HG03159 (cell line): Measurements from ENCODE around the gene PTCH1.

Source experiments
- ATAC-seq: cut with Tn5 transposase; IDR thresholded peaks from one replicate; pipeline ENCODE4 v1.9.1; 2021; ENCODE audit warnings: mild to moderate bottlenecking, moderate library complexity; ENCODE audit not compliant: unreplicated experiment

PTCH1 gene

DNA sequence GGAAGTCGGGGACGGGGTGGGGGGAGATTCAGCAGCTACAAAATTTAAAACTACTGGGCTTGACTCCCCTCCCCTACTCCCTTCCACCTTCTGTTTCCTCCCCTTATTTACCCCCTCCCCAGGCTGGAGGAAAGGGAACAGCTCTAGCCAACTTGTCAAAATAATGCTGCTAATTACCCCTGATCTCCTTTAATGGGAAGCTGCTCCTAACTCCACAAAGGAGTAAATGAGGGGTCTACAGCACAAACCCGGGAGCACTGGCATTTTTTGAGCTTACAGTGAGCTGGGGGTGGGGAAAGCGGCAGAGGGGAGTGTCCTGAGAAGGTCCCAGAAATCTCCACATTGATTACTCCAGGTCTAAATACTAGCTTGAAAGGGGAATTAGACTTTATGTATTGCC lies 3.1 kb downstream of the PTCH1 start:
- ATAC-seq: no peak

- ATAC-seq: no peak
Observed at GRCh38 chr9:95512709-95513095, 4.1 kb downstream of the PTCH1 start.

DNA sequence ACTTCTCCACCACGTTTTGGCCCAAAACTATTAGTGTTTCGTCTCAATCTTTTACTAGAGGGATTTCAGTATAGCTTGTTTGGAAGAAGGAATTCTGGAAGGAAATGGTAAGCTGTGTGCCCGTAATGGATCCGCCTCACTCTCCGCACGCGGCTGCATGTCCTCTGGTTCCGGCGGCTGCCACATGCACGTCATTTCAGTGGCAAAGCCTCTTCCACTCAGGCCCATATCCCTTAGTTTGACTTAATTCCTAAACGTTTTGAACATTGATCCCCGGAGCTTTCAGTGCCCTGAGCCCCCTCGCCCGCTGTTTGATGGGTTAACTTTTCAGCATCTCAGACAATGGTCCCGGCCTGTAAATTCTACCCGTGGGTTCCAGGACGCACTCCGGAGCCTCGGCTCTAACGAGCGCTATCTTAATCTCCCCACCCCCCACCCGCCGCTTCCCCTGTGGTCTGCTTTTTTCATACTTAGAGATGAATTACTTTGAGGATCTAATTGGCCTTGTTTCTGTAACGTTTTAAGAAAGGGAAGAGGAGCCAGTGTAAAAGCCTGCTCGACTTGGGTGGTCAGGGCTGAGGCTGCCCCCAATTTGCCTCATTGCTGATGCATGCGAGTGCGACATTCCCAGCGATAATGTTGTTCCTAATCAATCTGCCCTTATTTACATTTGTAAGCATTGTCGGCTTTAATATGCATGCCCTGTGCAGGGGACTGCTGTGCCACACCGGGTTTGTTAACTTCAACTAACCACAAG lies 4.6 kb downstream of the PTCH1 start:
- ATAC-seq: no peak

DNA sequence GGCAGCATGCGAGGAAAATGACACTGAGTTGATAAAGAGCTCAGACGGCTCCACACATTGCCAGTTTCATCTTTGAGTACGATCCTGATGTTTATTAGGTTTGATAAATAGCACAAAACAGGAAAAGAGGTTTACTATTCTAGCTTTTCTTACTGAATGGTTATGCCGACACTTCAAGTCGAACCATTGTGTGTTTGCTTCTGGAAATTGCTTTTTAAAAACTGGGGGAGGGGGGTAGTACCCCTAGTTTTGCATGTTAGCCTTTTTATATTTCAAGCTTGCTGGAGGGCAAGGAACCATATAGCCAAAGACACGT lies 5.2 kb downstream of the PTCH1 start:
- ATAC-seq: no peak

GRCh38 chr9:95510709-95511615 lies 5.8 kb downstream of the PTCH1 start:
- ATAC-seq: peak; percentile 35

DNA sequence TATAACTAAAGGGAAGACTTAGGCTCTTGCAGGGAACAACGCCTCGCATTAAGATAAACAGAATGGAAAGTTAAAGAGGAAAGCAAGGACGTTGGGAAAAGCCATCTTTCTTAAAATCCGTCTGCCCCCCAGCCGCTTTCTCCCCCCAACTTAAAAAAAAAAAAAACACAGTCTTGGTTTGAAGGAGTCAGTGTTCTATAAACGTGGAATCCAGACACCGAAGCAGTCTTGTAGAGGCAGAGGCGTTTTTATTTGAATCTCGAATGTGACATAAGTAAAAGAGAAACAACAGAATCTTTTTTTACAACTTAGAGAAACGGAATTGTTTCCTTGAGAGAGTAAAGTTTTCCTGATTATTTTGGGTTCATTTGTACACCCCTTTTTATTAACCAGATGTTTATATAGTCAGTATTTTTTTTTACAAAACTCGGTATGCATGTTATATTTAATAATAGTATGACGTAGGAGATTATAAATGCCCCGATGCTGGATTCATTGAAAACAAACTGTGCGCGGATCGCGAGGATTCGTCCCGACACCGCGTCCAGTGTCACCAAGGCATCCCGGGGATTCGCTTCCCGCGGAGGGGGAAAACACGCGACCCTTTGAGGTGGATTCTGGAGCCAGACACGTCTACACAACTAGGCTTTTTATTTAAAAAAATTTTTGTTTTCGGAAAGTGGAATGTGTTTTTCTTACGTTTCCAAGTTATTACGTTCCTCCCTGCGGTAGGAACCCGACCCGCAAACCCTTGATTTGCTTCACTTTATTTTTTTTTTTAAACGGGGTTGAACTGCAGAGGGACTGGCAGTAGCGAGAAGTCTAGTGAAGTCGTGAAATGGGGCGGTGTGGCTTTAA lies 6.7 kb downstream of the PTCH1 start:
- ATAC-seq: no peak

DNA sequence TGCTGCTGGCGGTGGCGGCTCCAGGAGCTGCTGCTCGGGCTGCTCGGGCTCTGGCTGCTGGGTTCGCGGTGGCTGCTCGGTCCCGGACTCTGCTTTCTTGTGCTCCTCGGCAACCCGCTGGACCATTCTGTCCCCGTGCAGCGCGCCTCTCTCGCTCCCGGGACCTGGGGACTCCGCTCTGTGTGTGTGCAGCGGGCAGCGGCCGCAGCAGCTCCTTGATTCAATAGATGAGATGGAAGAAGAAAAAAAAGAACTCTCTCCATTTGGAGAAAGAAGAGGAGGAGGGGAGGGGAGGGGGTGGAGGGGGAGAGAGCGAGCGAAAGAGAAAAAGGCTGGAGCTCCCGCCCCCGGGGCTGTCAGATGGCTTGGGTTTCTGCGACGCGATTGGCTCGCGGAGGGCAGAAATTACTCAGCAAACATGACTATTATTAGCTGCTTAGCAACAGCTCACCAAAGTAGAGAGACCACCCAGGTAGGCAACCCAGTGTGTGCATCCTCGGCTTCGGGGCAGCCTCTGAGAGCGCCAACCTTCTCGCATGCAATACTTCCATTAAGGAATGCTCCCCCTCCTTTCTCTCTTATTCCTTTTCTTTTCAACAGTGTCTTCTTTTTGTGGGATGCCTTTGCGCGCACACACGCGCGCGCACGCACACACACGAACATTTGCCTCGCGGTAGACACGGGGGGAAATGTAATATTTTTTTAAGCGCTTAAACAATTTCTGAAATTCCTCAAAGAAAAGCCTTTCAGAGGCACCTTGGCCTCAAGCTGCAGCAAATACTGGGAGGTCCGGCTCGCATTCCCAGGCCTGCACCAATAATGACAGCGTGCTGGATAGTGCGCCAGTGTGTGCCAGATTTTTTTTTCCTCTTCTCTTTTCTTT lies 7.6 kb downstream of the PTCH1 start:
- peak; percentile 35 for ATAC-seq

DNA sequence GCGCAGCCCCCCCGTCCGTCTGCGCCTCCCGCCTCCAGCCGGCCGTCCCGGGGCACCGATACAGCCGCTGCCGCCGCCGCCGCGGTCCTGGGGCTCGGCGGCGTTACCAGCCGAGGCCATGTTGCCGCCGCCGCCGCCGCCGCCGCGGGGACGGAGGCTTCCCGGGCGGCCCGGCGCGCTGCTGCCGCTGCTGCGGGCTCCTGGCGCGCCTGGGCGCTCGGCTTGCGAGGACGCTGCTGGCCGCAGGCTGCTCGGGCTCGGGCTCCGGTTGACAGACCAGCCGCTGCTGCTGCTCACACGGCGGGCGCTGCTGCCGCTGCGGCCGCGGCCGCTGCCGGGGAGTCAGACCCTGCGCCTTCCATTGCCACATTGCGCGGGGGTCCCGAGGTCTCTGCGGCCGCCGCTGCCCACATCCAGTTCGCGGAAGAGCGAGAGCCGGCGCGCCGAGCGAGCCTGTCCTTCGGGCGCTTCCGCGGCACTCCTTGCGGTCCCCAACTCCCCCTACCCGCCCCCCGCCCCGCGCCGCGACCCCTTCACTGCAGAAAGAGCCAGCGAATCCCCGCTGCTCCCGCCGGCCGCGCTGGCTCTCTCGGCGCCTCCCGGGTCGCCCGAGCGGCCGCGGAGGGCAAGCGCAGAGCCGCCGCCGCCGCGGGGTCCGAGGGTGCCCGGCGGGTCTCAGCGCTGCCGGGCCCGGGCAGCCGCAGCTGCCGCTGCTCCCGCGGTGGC lies 8.4 kb downstream of the PTCH1 start:
- ATAC-seq: no peak

DNA sequence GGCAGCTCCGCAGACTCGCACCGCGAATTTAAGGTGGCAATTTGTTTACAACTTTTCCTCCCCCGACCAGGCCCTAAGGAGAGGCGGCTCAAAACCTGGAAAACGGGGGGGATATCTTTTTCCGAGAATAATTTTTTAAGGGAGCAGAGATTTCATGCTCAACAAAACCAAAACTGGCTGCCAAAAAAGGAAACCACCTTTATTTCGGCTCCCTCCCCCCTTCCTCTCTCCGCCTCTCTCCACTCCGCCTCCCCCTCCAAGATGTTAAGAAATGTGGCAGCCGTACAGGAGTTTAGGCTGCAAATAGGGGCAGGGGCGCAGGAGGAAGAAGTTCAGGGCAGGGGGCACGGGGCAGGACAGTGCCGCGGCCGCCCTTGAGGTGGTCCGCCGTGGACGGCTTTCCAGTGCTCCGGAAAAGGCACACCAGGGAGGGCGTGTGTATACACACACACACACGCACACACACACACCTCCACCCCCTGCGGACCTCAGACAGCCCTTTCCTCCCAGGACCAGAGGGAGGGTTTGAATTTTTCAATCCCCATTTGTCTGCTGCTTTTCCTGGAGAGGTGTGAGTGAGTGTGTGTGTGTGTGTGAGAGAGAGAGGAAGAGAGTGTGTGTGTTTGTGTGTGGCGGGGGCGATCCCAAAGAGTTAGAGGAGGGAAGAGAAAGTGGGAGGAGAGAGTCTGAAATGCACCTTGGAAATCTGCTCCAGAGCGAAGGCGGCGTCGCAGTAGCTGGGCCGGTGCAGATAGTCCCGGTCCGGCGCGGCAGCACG lies 9.1 kb downstream of the PTCH1 start:
- ATAC-seq: no peak

DNA sequence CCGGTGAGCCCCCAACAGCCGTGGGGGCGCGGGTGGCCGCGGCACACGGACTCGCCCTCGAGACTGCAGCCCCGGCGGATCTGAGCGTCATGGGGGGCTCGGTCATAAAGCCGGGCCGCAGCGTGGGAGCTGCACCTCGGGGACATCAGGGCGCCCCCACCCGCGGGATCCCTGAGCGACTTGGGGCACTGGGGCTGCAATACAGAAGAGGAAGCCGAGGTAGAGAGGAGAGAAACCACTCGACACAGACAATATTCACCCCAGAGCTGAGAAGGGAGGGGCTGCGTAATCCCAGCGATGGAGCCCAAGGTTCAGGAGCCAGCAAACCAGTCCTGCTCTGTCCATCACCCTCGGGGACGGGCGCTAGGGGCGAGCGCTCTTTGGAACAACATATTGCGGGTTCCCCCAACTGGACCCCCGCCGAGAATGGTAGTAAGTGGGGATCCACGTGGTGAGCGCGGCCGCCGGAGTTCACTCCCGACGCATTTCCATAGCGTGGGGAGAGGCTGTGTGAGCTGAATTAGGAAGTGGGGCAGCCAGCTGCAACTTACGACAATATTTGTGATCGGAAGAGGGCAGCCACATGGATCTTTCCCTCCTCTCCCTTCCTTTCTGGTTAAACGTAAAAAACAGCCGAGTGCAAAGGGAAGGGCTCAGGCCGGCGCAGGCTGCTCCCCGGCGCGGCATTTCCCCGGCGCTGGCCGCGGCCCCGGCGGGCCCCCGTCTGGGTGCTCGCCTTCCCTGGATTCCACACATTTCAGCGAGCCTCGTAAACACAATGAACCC lies 9.9 kb downstream of the PTCH1 start:
- peak; percentile 8 for ATAC-seq

DNA sequence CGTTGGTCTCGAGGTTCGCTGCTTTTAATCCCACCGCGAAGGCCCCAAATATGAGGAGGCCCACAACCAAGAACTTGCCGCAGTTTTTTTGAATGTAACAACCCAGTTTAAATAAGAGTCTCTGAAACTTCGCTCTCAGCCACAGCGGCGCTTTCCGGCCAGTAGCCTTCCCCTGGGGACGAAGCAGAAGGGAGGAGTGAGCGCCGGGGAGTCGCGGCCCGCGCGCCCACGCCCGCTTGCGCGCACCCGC lies 10.4 kb downstream of the PTCH1 start:
- ATAC-seq: peak; percentile 20

- ATAC-seq: peak; percentile 18
Observed at GRCh38 chr9:95505717-95506427, 10.9 kb downstream of the PTCH1 start.

DNA sequence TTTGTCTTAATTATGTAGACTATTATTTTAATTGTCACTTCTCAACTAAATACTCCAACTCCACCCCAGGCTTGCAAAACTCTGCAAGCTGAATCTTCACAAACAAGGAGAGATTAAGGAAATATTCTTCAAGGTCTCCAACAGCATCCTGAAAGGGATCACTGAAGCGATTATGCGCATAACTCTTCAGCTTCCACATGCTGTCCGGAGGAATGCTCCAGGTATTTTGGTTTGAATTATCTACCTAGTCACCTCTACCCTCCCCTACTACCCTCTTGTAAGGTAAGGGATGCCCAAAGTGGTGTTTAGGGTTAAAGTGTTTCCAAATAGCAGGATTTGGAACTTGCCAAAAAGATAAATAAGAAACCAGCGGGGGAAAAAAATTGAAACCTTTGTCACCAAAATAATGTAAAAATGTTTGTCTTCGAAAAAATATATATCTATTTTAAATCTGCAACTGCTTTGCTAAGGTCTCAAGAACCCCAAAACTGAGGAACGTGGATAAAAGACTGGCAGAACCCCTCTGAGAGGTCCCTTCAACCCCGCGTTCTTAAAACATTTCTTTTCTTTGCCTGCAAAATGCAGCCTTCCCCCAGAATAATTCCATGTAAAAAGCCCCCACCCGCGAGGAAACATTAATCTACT lies 11.6 kb downstream of the PTCH1 start:
- no peak for ATAC-seq

DNA sequence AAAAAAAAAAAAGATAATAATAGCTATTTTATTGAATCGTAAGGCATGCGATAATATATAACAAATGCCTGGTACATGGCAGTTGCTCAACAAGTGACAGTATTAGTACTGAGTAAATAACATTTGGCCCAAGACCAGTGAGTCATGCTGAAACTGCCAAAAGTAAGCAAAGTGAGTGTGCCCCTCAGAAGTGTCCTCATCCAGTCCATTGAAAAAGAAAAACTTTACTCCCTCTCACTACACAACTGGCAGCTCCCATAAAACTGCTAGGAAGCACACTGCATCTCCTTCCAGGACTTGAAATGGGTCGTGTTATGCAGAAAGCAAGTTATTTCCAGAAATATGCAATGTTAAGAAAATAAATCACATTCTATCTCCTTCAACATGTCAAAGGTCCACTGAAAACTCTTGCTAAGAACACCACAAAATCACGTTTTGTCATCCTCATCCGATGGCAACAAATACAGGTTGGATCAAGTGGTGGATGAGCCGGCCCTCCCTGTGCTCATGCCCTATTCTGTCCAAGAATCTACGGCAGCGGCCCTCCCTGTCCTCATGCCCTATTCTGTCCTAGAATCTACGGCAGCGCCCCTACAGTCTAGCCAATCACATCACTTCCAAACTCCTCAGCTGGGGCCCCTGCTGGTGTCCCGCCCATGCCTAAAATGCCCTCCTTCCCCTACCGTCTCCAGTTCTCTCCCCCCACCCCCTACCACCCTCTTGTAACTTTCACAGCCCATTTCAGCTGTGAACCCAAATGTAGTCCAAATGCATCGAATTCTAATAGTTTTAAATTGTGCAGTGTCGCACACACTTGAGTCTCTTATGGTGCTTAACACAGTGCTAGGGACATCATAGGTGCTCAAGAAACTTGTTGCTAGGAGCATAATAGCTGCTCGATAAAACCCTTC lies 12.5 kb downstream of the PTCH1 start:
- no peak for ATAC-seq

GRCh38 chr9:95503369-95503768 lies 13.4 kb downstream of the PTCH1 start:
- ATAC-seq: no peak

DNA sequence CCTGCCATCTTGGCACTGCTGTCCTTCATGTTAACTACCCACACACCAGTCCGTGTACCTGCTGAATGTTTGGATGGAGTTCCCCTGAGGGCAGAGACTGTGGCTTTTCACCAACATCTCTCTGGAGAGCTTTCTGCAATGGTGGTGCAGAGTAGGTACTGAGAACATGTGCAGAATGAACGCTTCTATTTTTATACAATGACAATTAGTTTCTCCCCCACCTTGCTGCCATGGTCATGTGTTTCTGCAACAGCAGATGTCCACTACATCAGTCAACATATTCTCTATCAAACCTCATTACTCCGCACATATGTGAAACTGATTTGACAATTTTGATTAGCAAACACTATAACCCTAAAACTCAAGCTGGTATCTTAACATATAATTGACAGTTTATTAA lies 14.5 kb downstream of the PTCH1 start:
- no peak for ATAC-seq
